Dedifferentiated amniotic fluid mesenchymal stem cell (primary cell): Measurements from ENCODE around the gene AGAP1.

ENCODE experiments used
- DNase-seq: peaks from one replicate; pipeline ENCODE4 v3.0.0-alpha.2; 2016; ENCODE audit errors: extremely low spot score

Gene AGAP1

DNA sequence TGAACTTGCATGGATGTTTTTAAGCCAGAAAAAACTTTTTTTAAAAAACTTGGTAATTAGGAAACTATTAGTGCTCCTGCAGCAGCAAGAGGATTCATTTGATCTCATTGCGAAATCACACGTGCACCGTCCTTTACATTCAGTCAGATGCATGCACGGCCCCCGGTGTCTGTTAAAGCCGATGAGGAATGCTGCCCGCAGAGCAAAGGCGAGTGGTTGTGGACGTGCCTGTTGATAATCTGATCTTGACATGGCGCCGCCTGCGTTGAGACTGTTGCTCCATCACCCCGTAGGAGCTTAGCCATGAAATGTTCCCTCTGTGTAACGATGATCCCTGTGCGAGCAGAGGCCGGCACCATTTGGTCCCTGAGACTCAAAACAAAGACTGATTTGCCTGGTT lies 374.4 kb downstream of the AGAP1 start:
- no peak for DNase-seq

- DNase-seq, result no peak
These were observed 374.8 kb downstream of the AGAP1 start for GRCh38 chr2:235868645-235869044.

DNA sequence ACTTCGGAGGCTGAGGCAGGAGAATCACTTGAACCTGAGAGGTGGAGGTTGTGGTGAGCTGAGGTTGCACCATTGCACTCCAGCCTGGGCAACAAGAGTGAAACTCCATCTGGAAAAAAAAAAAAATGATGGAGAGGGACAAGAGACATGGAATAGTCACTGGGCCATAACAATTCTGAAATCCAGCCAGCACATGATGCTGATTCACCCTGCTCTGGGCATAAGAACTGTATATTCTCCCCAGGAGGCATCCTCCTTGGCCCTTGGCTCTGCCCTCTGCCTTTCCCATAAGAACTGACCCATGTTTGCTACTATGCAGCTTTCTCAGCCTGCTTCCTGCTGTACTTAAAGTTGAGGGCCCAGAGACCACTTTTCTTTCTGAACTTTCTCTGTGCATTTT lies 376.7 kb downstream of the AGAP1 start:
- no peak for DNase-seq

DNA sequence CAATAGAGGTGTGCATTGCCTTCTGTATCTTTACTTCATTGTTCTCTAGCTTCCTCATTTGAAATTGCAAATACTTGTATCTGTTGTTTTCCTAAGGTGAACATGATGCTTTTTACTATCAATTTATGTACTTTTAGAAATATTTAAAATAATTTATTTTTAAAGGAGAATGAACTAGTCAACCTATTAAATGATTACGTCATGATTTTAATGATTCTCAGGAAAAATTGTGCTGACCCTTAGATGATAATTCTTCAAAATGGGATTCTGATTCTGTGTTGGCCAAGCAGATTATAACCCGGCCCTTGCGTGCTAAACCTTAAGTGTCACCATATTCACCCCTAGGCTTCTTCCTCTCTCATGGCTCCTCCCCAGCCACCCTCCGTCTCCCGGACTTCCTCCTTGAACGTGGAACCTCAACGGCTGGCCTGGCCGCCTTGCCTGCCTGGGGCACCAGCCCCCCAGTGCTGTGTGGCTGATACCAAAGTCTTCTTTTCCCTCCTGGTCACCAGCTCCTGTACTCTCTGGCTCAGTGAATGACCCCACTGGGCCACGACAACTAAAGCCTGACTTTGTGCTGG lies 382.3 kb downstream of the AGAP1 start:
- DNase-seq, result no peak

GRCh38 chr2:235877275-235877802 lies 383.5 kb downstream of the AGAP1 start:
- no peak for DNase-seq

DNA sequence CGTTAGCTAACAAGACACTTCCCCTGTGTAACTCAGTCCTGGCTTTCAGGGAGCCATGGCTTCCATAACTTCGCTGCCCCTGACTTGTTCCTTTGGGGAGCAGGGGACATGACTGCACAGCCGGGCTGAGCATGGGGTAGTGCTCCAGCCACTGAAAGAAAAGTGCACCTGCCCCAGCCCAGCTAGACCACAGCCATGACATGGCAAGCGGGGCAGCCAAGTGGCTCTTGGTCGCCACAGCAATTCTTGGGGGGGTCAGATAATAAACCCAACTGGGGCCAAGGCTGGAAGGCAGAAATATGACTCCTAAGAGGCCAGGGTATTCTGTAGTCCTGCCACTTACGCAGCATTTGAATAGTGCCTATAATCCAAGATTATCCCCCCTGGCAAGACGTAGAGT lies 385.3 kb downstream of the AGAP1 start:
- DNase-seq, result no peak

DNA sequence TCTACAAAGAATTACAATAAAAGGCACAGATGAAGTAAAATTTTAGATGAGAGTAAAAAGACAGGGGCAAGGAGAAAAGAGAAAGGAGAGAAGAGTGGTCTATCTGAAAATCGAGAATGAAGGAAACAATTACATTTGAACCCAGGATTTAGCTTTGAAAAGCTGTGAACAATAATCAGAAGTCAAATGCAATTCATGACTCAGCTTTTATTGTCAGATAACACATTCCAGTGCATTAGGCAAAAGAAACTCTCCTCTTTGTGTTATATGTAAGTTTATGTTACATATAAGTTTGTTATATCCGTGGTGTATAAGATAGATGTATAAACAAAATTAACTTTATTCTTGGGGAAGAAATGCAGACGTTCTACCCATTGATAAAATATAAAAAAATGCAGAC lies 389.8 kb downstream of the AGAP1 start:
- no peak for DNase-seq

DNA sequence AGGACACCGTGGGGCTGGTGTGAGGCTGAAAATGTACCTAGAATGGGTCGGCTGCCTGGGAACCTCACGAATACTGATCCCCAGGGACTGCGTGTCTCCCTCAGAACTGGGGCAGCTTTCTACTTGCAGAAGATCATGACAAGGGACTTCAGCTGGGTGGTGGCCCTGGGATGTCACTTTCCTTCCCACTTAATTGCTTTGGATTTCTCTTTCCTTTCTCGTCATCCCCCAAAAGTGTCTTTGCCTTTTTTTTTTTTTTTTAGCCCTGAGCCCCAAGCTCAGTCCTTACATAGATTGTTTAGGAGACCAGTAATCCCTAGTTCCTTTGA lies 395.4 kb downstream of the AGAP1 start:
- no peak for DNase-seq

GRCh38 chr2:235893129-235893698 lies 399.4 kb downstream of the AGAP1 start:
- no peak for DNase-seq

GRCh38 chr2:235894839-235895238 lies 401.0 kb downstream of the AGAP1 start:
- no peak for DNase-seq

DNA sequence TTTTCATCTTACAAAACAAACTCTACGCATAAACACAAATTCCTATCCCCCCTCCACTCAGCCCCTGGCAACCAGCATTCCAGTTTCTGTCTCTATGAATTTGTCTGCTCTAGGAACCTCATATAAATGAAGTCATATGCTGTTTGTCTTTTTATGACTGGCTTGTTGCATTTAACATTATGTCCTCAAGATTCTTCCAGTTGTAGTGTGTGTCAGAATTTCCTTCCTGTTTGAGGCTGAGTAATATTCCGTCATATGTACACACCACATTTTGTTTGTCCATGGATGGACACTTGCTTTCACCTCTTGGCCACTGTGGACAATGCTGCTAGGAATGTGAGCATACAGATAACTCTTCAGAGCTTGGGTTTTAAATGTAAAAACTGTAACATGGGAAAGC lies 402.2 kb downstream of the AGAP1 start:
- no peak for DNase-seq

GRCh38 chr2:235897992-235898391 lies 404.1 kb downstream of the AGAP1 start:
- no peak for DNase-seq

- DNase-seq, result no peak
These were observed 404.9 kb downstream of the AGAP1 start for GRCh38 chr2:235898766-235899165.

GRCh38 chr2:235900631-235901030 lies 406.8 kb downstream of the AGAP1 start:
- no peak for DNase-seq

GRCh38 chr2:235901243-235901642 lies 407.4 kb downstream of the AGAP1 start:
- no peak for DNase-seq

- no peak for DNase-seq
These were observed 410.1 kb downstream of the AGAP1 start for GRCh38 chr2:235903782-235904584.

DNA sequence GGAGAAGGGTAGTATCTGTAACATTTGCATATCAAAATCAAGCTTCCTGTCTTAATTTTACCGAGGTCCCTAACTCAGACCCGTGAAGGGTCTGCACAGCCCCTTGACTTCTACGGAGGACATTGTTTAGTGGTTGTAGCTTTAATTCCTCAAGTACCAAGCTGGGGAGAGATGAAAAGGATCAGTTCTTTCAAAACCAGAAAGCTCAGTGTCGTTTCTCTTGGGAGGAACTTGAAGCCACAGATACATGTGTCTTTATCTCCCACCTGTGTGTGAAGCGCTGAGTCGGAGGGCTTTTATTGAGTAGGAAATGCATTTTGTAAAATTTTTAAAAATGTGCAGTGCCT lies 410.7 kb downstream of the AGAP1 start:
- no peak for DNase-seq

DNA sequence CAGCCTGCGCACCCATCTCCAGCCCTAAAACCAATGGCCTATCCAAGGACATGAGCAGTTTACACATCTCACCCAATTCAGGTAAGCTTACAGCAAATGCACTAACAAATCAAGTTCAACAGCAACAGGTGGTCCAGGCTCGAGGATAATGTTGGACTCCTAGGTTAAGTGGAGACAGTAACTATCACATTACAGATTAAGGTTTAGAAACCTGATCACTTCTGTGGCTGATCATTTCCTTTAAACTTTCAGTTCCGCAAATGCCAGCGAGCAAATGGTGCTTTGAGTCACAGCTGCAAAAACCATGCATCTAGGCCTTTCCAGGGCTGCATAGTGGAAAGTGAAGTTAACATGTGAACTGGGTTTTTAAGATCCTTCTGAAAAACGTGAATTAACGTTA lies 415.0 kb downstream of the AGAP1 start:
- DNase-seq, result no peak

GRCh38 chr2:235909358-235909757 lies 415.5 kb downstream of the AGAP1 start:
- DNase-seq, result no peak

DNA sequence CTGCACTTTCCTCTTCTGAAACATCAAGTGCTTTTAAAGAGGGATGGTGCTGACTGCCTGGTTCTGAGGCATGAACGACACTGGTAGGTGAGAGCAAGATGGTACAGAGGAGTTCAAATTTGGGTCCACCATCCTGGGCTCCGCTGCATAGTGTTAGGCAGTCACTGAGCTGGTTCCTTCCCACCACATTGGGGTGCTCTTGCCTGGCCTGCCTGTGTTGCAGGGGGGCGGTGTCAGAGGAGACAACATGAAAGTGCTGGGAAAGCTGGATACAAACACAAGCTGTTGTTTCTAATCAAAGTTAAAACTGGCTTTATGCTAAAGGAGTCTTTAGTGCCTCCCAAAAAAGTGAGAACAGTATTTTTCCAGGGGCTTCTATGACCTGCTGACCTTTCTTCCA lies 416.2 kb downstream of the AGAP1 start:
- DNase-seq, result no peak

- no peak for DNase-seq
These were observed 417.3 kb downstream of the AGAP1 start for GRCh38 chr2:235911125-235911524.

DNA sequence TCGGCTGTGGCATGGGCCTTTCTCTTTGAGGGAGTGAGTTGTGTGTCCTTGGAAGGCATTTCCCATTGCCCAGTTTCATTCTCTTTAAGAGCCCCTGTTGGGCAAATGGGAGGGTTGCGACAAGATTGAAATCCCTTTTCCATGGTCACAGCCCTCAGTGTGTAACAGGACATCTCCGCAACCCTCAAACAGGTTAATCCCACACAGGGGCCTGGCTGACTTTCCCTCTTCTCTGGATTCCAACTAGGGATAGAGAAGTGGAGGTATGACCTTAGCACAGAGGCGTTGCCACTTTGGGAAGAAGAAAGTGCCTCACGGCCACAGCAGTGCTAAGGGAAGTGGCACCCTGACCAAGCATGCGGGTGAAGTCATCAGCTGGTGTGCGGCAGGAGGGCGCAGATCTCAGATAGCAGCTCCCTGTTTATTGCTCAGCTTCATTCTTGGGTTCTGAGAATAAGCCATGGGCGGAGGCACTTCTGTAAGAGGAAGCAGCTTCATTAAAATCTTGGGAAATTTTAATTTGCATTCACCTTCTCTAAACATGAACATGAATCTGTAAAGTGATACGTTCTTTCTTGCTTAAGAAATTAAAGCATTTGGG lies 417.9 kb downstream of the AGAP1 start:
- DNase-seq, result no peak

DNA sequence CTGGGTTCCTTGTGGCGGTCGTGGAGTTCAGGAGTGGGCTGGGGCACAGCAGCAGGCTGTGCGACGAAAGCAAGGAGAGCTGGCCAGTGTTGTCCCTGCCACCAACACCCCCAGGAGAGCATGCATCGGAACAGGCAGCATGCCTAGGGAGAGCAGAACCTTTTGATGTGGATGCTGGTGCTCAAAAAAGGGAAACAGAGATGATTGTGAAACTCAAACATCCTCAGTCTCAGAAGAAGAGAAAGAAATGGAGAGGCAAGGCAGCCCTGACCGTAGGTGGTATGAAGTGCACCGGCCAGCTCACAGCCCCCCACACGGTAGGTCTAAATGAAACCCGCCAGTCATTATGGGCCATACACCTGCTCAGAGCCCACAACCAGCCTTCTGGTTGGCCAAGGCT lies 420.9 kb downstream of the AGAP1 start:
- DNase-seq, result no peak
